ENCODE measurements around the gene SORCS2. TPM values are rescaled to one million over a fixed set of nuclear protein-coding genes. Genes with fewer than 3 reads are reported as not detected.

Gene SORCS2
- total RNA-seq, 4 donors from 2014 or later = 0.07 to 1.2 (median 0.11) TPM

DNA sequence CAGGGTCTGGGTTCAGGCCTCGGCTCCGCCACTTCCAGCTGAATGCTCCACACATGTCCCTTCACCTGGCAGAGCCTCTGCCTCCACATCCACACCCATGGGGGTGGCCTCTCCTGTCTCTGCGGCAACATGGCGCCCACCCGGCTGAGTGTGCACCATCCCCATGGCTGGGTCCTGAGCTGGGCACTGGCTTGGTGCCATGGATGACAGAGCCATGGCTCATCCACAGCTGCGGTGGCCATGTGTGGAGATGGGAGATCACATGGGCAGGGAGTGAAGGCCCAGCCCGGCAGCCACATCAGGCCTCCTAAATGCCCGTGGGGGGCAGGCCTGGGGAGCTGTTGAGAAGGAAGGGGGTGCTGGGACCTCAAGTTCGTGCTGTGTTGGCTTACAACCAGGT, 533.6 kb downstream of the SORCS2 start:
- DNase-seq (no peak), ATAC-seq (no peak)
- TF ChIP-seq, protein P1, sequence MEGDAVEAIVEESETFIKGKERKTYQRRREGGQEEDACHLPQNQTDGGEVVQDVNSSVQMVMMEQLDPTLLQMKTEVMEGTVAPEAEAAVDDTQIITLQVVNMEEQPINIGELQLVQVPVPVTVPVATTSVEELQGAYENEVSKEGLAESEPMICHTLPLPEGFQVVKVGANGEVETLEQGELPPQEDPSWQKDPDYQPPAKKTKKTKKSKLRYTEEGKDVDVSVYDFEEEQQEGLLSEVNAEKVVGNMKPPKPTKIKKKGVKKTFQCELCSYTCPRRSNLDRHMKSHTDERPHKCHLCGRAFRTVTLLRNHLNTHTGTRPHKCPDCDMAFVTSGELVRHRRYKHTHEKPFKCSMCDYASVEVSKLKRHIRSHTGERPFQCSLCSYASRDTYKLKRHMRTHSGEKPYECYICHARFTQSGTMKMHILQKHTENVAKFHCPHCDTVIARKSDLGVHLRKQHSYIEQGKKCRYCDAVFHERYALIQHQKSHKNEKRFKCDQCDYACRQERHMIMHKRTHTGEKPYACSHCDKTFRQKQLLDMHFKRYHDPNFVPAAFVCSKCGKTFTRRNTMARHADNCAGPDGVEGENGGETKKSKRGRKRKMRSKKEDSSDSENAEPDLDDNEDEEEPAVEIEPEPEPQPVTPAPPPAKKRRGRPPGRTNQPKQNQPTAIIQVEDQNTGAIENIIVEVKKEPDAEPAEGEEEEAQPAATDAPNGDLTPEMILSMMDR (IDR thresholded peaks at IDR 0.05 in 4 of 5, conservative IDR thresholded peaks at IDR 0.05 in 1 of 5) = no peak
- TF ChIP-seq POLR2A (IDR thresholded peaks at IDR 0.05) = no peak
- no peaks in the 10 kb centered on the region for H3K9me3 ChIP-seq
- no peaks in the 10 kb centered on the region for H3K36me3 ChIP-seq
- no peaks in the 10 kb centered on the region for H3K27me3 ChIP-seq
- H3K4me1 ChIP-seq = no peaks in the 10 kb centered on the region
- intact Hi-C loops (cut with DNase I; ENCODE audit: low total_unique reads) (no loop called here), in situ Hi-C loops (cut with MboI; ENCODE audit: low sequenced_read_pairs in 4 of 4) (loop anchor here in 1 of 4 donors (10.0 kb wide), 1 partner anchor 541 kb away; no protein-coding TSS in a partner anchor)
- no peak overlapping the region for H3K27ac ChIP-seq
- H3K4me3 ChIP-seq = no peak overlapping the region

DNA sequence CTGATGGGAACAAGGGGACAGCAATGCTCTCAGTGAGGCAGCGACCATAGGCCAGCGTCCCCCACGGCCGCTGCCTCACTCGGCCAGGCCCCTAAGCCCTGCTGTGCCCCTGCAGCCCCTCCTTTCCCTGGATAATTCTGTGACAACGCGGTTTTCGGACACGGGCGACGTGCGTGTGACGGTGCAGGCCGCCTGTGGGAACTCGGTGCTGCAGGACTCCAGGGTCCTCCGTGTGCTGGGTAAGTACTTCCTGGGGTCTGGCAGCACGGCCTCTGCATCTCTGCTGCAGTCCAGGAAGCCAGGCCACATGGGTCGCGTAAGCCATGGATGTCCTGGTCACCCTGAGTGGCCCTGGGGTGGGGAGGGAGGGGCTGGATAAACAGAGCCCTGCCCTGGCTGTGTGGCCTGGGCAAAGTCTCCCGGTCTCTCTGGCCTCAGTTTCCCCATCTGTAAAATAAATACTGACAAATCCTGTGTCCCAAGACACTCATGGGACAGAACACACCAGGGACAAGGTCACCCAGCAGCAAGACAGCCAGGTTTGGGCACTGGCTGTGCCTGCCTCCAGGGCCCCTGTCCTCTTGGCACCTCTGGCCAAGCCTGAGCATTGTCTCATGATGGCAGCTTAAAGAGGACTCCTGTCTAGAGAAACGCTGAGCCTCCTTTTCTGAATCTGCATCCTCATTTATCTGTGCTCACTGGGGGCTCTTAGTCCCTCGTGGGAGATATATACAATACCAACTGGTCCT, 534.5 kb downstream of the SORCS2 start:
- Histone ChIP-seq H3K36me3 (no peaks in the 10 kb centered on the region), H3K4me1 (no peaks in the 10 kb centered on the region), H3K27ac (no peak overlapping the region), H3K27me3 (no peaks in the 10 kb centered on the region), H3K9me3 (no peaks in the 10 kb centered on the region), H3K4me3 (no peak overlapping the region)
- DNase-seq = no peak
- no peak for TF ChIP-seq POLR2A (IDR thresholded peaks at IDR 0.05)
- TF ChIP-seq, protein P1 (IDR thresholded peaks at IDR 0.05 in 4 of 5, conservative IDR thresholded peaks at IDR 0.05 in 1 of 5) = no peak
- no peak for ATAC-seq
- in situ Hi-C loops (cut with MboI; ENCODE audit: low sequenced_read_pairs in 4 of 4) (loop anchor here in 1 of 4 donors (10.0 kb wide), 1 partner anchor 542 kb away; no protein-coding TSS in a partner anchor), intact Hi-C loops (cut with DNase I; ENCODE audit: low total_unique reads) (no loop called here)

DNA sequence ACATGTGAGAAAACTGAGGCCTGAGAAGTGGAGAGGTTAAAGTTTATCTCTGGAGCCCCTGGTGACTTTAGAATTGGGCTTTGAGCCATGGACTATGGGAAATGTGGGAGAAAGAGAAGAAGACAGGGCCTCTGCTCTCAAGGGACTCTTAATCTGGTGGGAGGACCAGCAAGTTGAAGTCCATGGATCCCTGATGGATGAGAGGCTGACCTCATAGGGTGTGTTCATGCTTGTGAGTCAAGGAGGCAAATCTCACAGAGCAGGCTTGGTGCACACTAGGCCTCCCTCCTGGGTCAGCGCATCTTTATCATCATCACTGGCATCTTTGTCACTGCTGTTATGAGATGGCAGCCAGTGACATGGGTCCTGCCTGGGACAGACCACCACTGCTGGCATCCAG, 535.4 kb downstream of the SORCS2 start:
- no peaks in the 10 kb centered on the region for H3K36me3 ChIP-seq
- no peak overlapping the region for H3K27ac ChIP-seq
- no peak for TF ChIP-seq POLR2A (IDR thresholded peaks at IDR 0.05)
- TF ChIP-seq, protein P1 (IDR thresholded peaks at IDR 0.05 in 4 of 5, conservative IDR thresholded peaks at IDR 0.05 in 1 of 5) = no peak
- no peak overlapping the region for H3K4me3 ChIP-seq
- H3K4me1 ChIP-seq = no peaks in the 10 kb centered on the region
- H3K9me3 ChIP-seq = no peaks in the 10 kb centered on the region
- no peaks in the 10 kb centered on the region for H3K27me3 ChIP-seq
- in situ Hi-C loops (cut with MboI; ENCODE audit: low sequenced_read_pairs in 4 of 4) = loop anchor here in 1 of 4 donors (10.0 kb wide), 1 partner anchor 543 kb away; no protein-coding TSS in a partner anchor
- DNase-seq (no peak), ATAC-seq (no peak)
- intact Hi-C loops (cut with DNase I; ENCODE audit: low total_unique reads) = no loop called here

DNA sequence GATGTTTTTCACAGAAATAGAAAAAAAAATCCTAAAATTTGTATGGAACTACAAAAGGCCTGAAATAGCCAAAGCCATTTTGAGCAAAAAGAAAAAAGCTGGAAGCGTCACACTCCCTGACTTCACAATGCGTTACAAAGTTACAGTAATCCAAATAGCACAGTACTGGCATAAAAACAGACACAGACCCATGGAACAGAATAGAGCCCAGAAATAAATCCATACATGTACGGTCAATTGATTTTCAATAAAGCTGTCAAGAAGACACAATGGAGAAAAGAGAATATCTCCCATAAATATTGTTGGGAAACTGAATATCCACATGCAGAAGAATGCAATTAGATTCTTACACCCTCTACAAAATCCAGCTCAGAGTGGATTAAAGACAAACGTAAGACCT, 539.1 kb downstream of the SORCS2 start:
- ATAC-seq (no peak), DNase-seq (no peak)
- Histone ChIP-seq H3K4me1 (no peaks in the 10 kb centered on the region), H3K4me3 (no peak overlapping the region), H3K9me3 (no peaks in the 10 kb centered on the region), H3K27ac (no peak overlapping the region), H3K36me3 (no peaks in the 10 kb centered on the region), H3K27me3 (no peaks in the 10 kb centered on the region)
- in situ Hi-C loops (cut with MboI; ENCODE audit: low sequenced_read_pairs in 4 of 4) (no loop called here), intact Hi-C loops (cut with DNase I; ENCODE audit: low total_unique reads) (no loop called here)
- TF ChIP-seq, protein P1 (IDR thresholded peaks at IDR 0.05 in 4 of 5, conservative IDR thresholded peaks at IDR 0.05 in 1 of 5) = no peak
- no peak for TF ChIP-seq POLR2A (IDR thresholded peaks at IDR 0.05)

Measured in gastrocnemius medialis (tissue), 4 donors.